Panc1 (cell line): ENCODE results near the gene STAC. TPM values are rescaled to one million over a fixed set of nuclear protein-coding genes. Genes with fewer than 3 reads are reported as not detected.

ENCODE experiments used
- ATAC-seq: fragments of 200-7000 bp; cut with Tn5 transposase; 2 replicates; pipeline ENCODE4 v1.9.1; 2020; ENCODE audit warnings: mild to moderate bottlenecking, moderate library complexity
- BruUV-seq: library from RNA; stranded (reverse); fragments of 400-500 nt; replicated peaks from 2 replicates; lab custom pipeline; 2021; lab: Mats Ljungman, UMichigan
- CTCF ChIA-PET: fragments of 300-600 bp; sonication (Branson Sonifier 250); formaldehyde crosslinking; loops from one replicate; lab custom pipeline; 2022; ENCODE audit warnings: antibody characterized with exemption; lab: Charles Lee
- POLR2A ChIA-PET: fragments of 300-600 bp; sonication (Branson Sonifier 250); formaldehyde crosslinking; loops from one replicate; lab custom pipeline; 2022; ENCODE audit warnings: antibody characterized with exemption; lab: Charles Lee
- DNase-seq: peaks from one replicate; pipeline ENCODE4 v3.0.0-alpha.2; 2010; ENCODE audit warnings: low read depth, low spot score
- H3K27ac ChIP-seq: 2 replicates; pipeline ENCODE4 v1.5.1; 2011; ENCODE audit warnings: mild to moderate bottlenecking, low read length, inconsistent platforms
- H3K27me3 ChIP-seq: fragments of 200-500 bp; sonication (Bioruptor generic); 2 replicates; pipeline ENCODE4 v1.6.0; 2014; ENCODE audit warnings: low read length, inconsistent platforms; ENCODE audit not compliant: control insufficient read depth, insufficient read depth
- H3K36me3 ChIP-seq: fragments of 200-500 bp; sonication (Bioruptor generic); 2 replicates; pipeline ENCODE4 v1.5.1; 2014; ENCODE audit warnings: inconsistent platforms, mild to moderate bottlenecking, low read length, moderate library complexity; ENCODE audit not compliant: control insufficient read depth, insufficient read depth
- H3K4me1 ChIP-seq: 2 replicates; pipeline ENCODE4 v1.5.1; 2011; ENCODE audit warnings: inconsistent platforms, mild to moderate bottlenecking, low read length, moderate library complexity; ENCODE audit not compliant: control insufficient read depth, insufficient read depth
- H3K4me3 ChIP-seq, 2 experiments: 2 replicates each; pipeline ENCODE4 v1.5.1; 2011 to 2012; ENCODE audit warnings: low read depth in 2 of 2, low read length in 2 of 2, mild to moderate bottlenecking in 2 of 2, inconsistent platforms in 1 of 2, moderate library complexity in 1 of 2
- H3K9me3 ChIP-seq: fragments of 200-500 bp; sonication (Bioruptor generic); 2 replicates; pipeline ENCODE4 v1.5.1; 2014; ENCODE audit warnings: low read depth, mild to moderate bottlenecking, inconsistent platforms, low read length, moderate library complexity; ENCODE audit not compliant: control insufficient read depth, insufficient read depth
- POLR2AphosphoS5 ChIP-seq: IDR thresholded peaks from 2 replicates; pipeline ENCODE4 v1.6.1; 2012; ENCODE audit warnings: mild to moderate bottlenecking, low read depth, low read length, moderate library complexity
- REST ChIP-seq, 2 experiments: IDR thresholded peaks; 2 replicates each; pipeline ENCODE4 v1.6.1; 2011 to 2012; ENCODE audit warnings: low read depth in 2 of 2, control low read depth in 1 of 2, low read length in 1 of 2, mild to moderate bottlenecking in 1 of 2, moderate library complexity in 1 of 2; ENCODE audit not compliant: insufficient read depth in 1 of 2
- SIN3A ChIP-seq: IDR thresholded peaks from 2 replicates; pipeline ENCODE4 v1.6.1; 2012; ENCODE audit warnings: low read depth, mild to moderate bottlenecking, low read length, moderate library complexity, borderline replicate concordance; ENCODE audit not compliant: insufficient read depth
- TCF7L2 ChIP-seq: IDR thresholded peaks from 2 replicates; pipeline ENCODE4 v1.6.1; 2011; ENCODE audit warnings: mild to moderate bottlenecking, low read depth, low read length, inconsistent platforms
- in situ Hi-C: cut with HindIII; loops from 2 replicates; pipeline ENCODE4 v1.10.0; 2016; ENCODE audit warnings: low sequenced_read_pairs, low pct_unique_long_range_greater_than_20kb
- intact Hi-C: fragments of 100-400 bp; cut with micrococcal nuclease; formaldehyde crosslinking; loops from one replicate; pipeline ENCODE4 v1.10.0; 2022; ENCODE audit not compliant: unreplicated experiment
- total RNA-seq: library from RNA; stranded (reverse); gene quantifications from one replicate; pipeline ENCODE4 v1.2.1, GENCODE V29; 2021; ENCODE audit not compliant: unreplicated experiment
- TF ChIP-seq, protein P1 (sequence below): fragments of 450-650 bp; IDR thresholded peaks from 2 replicates; pipeline ENCODE4 v1.5.1; 2017; ENCODE audit warnings: mild to moderate bottlenecking

The STAC gene
- total RNA-seq, 1 experiment from 2014 or later = 18.8 TPM

DNA sequence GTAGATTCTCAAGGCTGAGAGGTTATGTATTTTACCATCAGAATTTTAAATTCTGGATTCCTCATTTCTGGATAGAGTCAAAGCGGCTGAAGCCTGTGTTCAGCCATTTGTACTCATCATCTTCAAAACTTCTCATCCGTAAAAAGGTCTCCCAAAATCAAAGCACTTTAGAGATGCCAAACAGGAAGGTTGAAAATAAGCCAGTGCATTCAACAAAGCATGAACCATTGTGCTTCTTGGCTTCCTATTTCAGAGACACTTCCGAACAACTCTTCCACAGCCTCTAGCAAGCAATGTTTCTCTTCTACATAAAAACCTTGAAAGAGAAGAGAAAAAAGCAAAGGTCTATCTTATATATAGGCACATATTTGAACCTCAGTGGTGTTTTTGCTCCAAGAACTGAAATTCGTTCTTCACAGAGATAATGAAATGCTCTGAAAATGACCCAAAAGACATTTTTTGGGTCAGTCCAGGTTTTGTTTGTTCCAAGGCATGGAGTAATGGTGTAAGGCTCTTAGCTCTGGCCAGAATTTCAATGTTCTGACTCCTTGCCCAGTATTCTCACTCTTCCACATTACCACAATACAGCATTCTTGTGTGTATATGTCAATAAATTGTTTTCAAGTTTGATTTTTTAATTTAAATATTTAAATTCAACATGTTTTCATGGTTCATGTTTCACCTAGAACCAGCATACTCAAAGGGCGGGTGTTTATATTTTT, 163.1 kb downstream of the STAC start:
- in situ Hi-C loops (no loop called here), intact Hi-C loops (loop anchor here (10.0 kb wide), 1 partner anchor 419 kb away; no protein-coding TSS in a partner anchor)
- ATAC-seq (no peak), DNase-seq (no peak)
- CTCF ChIA-PET = no interaction called here
- TF ChIP-seq TCF7L2 = no peak
- no peak for TF ChIP-seq SIN3A
- TF ChIP-seq POLR2AphosphoS5 = no peak
- TF ChIP-seq REST (IDR thresholded peaks at IDR 0.05; ENCODE audit: insufficient read depth in 1 of 2, low read depth in 2 of 2, low read length in 1 of 2) = no peak
- TF ChIP-seq, protein P1, sequence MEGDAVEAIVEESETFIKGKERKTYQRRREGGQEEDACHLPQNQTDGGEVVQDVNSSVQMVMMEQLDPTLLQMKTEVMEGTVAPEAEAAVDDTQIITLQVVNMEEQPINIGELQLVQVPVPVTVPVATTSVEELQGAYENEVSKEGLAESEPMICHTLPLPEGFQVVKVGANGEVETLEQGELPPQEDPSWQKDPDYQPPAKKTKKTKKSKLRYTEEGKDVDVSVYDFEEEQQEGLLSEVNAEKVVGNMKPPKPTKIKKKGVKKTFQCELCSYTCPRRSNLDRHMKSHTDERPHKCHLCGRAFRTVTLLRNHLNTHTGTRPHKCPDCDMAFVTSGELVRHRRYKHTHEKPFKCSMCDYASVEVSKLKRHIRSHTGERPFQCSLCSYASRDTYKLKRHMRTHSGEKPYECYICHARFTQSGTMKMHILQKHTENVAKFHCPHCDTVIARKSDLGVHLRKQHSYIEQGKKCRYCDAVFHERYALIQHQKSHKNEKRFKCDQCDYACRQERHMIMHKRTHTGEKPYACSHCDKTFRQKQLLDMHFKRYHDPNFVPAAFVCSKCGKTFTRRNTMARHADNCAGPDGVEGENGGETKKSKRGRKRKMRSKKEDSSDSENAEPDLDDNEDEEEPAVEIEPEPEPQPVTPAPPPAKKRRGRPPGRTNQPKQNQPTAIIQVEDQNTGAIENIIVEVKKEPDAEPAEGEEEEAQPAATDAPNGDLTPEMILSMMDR = no peak
- POLR2A ChIA-PET = no interaction called here
- no peak overlapping the region for H3K4me3 ChIP-seq
- H3K36me3 ChIP-seq = no peaks in the 10 kb centered on the region
- H3K9me3 ChIP-seq = no peaks in the 10 kb centered on the region
- H3K27ac ChIP-seq = no peak overlapping the region
- no peaks in the 10 kb centered on the region for H3K27me3 ChIP-seq
- no peaks in the 10 kb centered on the region for H3K4me1 ChIP-seq
- BruUV-seq = no TSS peak

DNA sequence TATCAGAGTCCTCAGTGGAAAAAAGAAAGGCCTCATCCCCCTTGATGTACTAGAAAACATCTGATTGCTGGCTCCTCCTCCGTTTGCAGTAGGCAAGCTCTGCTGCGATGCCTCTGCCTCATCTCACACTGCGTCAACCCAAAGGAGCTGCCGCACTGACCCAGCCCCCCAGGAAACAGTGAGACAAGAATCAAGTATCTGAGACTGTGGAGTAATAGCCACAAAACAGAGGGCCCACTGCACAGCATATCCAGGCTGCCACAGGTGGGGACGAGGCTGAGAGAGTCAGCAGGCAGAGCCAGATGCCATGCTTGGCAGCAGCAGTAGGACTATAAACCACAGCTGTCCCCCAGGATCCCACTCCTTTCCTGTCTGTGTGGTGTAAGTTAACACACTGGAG, 165.9 kb downstream of the STAC start:
- Histone ChIP-seq H3K36me3 (no peaks in the 10 kb centered on the region), H3K4me1 (no peaks in the 10 kb centered on the region), H3K27ac (no peak overlapping the region), H3K27me3 (no peaks in the 10 kb centered on the region), H3K9me3 (no peaks in the 10 kb centered on the region), H3K4me3 (no peak overlapping the region)
- no peak for ATAC-seq
- ChIA-PET POLR2A (no interaction called here), CTCF (no interaction called here)
- TF ChIP-seq REST (IDR thresholded peaks at IDR 0.05; ENCODE audit: insufficient read depth in 1 of 2, low read depth in 2 of 2, low read length in 1 of 2) = no peak
- no peak for DNase-seq
- in situ Hi-C loops (no loop called here), intact Hi-C loops (loop anchor here (10.0 kb wide), 1 partner anchor 421 kb away; no protein-coding TSS in a partner anchor)
- no TSS peak for BruUV-seq
